ENCODE data around the gene TAC3.
"Not testable (repeated sequence)": the region's sequence is repeated elsewhere in the genome, so short reads cannot be mapped to it uniquely, and the experiment has no call there.

Gene TAC3

DNA sequence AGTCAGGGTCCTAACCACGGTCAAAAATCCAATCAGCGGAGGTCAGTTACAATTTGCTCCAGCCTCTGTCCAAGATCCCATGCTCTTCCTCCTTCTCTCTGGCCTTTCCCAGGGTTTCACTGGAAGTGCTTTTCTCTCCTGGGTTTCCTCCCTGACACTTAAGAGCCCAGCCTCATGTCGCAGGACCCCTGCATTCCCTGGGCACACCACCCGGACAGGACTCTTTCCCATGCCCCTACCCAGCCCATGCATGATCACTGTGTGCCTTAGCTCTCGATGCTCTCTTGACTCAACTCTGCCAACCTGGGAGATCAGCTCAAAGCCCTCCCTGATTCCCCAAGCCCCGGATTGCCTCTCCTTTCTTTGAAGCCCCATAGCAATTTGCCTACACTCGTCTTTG lies 15.5 kb upstream of the TAC3 start:
- TF ChIP-seq, protein P1, sequence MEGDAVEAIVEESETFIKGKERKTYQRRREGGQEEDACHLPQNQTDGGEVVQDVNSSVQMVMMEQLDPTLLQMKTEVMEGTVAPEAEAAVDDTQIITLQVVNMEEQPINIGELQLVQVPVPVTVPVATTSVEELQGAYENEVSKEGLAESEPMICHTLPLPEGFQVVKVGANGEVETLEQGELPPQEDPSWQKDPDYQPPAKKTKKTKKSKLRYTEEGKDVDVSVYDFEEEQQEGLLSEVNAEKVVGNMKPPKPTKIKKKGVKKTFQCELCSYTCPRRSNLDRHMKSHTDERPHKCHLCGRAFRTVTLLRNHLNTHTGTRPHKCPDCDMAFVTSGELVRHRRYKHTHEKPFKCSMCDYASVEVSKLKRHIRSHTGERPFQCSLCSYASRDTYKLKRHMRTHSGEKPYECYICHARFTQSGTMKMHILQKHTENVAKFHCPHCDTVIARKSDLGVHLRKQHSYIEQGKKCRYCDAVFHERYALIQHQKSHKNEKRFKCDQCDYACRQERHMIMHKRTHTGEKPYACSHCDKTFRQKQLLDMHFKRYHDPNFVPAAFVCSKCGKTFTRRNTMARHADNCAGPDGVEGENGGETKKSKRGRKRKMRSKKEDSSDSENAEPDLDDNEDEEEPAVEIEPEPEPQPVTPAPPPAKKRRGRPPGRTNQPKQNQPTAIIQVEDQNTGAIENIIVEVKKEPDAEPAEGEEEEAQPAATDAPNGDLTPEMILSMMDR (conservative IDR thresholded peaks at IDR 0.05): no peak
- peak overlapping the region; percentile 15; the same call in 1 of the 2 replicates for H3K27ac ChIP-seq

DNA sequence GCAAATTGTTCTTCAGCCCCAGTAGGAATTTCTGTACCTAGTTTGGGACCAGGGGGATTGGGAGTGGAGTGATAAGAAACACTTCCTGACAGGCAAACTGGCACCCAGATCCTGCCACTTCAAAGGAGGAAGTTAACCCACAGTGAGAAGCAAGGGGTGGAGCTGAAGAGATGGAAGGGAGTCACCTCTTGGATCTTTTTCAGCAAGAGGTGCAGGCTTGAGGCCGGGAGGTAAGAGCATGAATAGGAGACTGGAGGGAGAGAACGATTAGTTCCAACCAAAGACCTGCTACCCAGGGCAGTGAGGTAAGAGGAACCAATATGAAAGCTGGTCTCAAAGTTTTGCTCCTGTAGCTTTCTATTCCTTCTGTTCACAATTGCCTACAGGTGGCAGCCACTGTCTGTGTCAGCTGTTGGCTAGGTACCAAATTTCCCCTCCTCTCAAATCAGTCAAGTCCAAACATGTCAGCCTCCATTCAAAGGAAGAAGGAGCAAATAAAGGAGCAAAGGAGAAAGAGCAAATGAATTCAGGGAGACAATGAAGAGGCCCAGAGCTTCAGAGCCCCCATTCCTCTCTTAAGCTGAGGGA lies 14.9 kb upstream of the TAC3 start:
- TF ChIP-seq, protein P1 (conservative IDR thresholded peaks at IDR 0.05): peak; percentile 22
- H3K27ac ChIP-seq: peak overlapping the region; percentile 15; the same call in 1 of the 2 replicates

DNA sequence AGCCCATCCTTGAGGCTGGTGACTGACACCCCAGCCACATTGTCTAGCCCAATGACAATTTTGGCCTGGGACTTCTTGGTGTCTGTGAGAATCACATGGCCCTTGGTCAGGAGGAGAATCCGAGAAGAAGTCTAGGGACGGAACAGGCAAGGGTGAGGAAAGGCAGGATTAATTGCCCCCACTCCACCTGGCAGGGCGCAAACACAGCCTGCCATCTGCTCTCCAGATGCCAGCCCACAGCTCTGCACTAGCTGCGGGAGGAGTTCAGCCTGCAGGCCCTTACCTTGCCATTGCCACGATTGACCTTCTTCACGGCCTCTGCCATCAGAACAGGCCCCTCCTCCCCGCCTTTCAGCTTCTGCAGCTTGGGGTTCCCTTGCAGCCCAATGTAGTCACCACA lies 13.1 kb upstream of the TAC3 start:
- no peak overlapping the region for H3K27ac ChIP-seq
- TF ChIP-seq, protein P1 (conservative IDR thresholded peaks at IDR 0.05): no peak

DNA sequence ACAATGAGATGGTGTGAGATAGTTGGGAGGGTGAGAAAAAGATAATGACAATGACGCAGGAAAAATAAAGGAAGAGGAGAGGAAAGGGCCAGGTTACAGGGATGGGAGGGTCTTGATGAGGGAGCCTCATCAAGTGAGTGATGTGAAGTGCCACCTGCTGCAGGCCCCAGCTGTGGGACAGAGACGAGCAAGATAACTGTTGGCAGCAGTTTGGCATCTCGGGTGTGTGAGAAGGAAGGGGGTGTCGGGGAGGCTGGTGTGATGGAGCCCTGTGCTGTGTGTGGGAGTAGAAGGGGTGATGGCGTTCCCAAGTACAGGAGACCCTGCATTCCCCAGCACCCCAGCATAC lies 11.4 kb upstream of the TAC3 start:
- H3K27ac ChIP-seq: no peak overlapping the region
- TF ChIP-seq, protein P1 (conservative IDR thresholded peaks at IDR 0.05): no peak

DNA sequence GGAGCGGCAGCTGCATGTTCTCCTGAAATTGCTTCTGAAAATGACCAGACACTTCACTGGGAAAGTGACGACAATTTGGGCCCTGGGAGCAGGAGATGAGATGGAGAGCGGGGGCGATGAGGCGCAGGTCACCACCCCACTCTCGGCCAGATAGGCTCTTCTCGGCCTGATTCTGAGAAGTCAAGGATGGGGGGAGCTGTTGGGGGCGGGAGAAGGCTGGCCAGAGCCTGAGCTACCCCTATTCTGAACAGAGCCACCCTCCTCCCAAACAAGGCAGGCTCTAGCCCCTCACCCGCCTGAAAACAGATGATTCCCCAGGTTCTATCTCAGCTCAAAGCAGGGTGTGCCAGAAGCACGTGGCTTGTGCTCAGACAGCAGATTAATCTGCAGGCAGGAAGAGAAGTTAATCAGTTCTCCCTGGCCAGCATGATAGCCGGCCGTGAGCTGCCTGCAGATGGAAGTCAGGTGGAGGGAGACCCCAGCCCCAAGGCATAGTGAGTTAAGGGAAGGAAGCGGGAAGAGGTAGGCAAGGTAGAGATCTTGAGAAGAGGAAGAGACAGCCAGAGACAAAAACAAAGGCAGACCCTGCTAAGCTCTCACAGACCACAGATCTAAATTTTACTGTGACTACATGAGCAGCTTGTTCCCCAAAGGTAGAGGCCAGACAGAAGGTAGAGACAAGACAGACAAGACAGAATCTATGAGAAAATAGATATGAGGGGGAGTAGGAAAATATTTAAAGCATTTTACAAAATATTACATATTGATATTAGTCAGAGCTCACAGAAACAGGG lies 10.9 kb upstream of the TAC3 start:
- TF ChIP-seq, protein P1 (conservative IDR thresholded peaks at IDR 0.05): no peak
- H3K27ac ChIP-seq: no peak overlapping the region

DNA sequence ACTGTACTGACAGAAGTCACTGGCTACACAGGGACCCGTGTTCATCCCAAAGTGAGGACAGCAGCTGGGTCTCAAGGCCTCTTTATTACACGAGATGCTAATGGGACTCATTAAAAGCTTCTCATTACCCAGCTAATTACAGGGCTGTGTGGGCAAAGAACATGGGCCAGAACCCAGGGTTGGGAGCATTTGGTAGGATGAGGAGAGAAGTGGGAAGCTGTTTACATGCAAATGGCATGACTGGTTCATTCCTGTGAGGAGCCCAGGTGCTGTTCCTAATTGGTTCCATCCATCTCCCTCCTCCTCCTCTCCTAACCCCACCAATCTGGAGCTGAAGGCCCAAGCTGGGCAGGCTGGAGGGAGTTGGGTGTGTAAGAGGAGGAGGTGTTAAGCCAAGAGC lies 8.9 kb upstream of the TAC3 start:
- TF ChIP-seq, protein P1 (conservative IDR thresholded peaks at IDR 0.05): no peak
- H3K27ac ChIP-seq: no peak overlapping the region

DNA sequence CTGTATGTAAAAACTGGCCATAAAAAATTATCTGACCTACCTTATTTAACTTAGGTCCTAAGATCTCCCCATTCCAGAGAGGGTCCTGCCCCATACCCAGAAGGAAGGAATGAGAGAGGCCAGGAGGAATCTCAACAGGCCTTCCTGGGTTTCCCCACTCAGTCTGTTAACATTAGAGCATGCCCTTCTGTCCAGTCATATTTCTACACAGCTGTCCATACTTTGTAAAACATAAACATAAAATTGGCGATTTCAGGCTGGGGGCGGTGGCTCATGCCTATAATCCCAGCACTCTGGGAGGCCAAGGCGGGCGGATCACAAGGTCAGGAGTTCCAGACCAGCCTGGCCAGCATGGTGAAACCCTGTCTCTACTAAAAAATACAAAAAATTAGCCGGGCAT lies 6.0 kb upstream of the TAC3 start:
- not testable (repeated sequence) for H3K27ac ChIP-seq

All from VCaP (cell line).